Activated T-cell treated with anti-CD3 and anti-CD28 coated beads for 24 hours (primary cell): Measurements from ENCODE around the gene GTF2H4.

Experiments used
- DNase-seq: peaks from one replicate; pipeline ENCODE4 v3.0.0-alpha.2; 2020; ENCODE audit warnings: low read depth

Gene GTF2H4

DNA sequence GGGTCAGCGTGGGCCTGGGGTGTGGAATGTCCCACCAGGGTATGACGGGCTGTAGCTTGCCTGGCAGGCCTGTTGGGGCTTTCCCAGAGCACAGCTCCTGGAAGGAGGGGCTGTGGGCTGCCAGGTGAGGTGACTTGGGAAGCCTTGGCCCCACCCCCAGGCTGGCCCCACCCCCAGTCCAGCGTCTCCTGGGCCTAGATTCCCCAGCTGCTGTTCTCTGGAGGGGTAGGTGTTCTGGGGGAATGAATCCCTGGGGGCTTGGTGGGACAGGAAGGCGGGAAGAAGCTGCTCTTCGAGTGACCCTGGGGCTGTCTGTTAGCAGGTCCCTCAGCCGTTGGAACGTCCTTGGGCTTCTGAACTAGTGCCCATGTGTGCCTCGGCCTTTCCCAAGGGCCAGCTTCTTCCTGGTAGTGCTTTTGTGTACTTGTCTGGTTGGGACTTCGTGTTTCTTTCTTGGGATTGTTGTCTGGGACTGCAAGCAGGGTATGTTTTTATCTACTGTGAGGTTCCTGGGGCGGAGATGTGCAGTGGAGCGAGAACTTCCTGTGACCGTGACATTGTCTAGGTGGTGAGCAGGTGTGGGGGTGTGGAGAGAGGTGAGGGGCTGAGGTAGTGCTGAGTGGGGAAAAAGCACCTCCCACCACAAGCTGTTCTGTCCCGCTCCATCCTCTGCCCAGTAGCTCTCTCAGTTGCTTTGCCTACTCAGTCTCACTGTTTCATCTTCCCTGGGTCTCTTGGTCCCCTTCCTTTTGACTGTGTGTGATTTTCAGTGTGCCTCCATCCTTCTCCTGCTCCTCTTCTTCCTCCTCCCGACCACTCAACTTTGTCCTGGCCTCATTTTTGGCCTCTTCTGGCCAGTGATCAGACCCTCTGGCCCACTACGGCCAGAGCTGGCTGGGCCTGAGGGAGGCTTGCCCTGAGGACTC is 25.0 kb upstream of the GTF2H4 start:
- DNase-seq, result no peak

DNA sequence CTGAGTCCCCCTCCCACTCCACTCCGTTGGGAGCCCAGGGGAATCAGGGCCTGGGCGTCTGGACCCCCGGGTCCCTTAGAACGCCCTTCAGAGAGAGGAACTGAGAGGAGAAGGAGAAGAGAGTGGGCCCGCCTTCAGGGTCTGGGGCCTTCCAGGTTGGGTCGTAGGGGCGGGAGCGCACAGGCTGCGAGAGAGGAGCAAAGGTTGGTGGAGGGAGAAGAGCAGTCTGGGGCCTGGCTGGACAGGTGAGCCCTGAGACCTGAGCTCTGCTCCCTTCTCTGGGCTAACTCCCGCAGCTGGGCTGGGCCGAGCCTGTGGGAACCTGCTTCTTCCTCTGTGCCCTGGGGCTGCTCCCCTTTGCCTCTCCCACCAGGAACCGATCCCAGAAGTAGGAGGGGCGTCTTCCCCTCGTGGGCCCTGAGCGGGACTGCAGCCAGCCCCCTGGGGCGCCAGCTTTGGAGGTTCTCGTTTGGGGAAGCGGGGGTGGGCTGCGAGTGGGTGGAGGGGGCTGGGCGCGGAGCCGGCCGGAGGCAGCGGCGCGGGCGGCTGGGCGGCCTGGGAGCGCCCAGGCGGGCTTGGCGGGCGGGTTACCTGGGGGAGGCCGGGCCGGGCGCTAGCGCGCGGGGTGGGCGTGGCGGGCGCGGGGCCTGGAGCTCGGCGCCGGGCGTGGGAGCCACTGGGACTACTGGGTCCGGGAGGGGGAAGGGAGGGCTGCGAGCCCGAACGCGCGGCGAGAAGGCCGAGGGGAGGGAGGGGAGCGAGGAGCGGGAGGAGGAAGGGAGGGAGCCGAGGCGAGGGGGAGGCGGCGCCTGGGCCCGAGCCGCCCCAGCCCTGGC is 24.1 kb upstream of the GTF2H4 start, which contains the start of gene DDR1:
TSS of gene DDR1 (plus strand) at position 835 of the 836 bp plus-strand sequence. CDS start 4,211 bp downstream, outside the sequence.
- no peak for DNase-seq

DNA sequence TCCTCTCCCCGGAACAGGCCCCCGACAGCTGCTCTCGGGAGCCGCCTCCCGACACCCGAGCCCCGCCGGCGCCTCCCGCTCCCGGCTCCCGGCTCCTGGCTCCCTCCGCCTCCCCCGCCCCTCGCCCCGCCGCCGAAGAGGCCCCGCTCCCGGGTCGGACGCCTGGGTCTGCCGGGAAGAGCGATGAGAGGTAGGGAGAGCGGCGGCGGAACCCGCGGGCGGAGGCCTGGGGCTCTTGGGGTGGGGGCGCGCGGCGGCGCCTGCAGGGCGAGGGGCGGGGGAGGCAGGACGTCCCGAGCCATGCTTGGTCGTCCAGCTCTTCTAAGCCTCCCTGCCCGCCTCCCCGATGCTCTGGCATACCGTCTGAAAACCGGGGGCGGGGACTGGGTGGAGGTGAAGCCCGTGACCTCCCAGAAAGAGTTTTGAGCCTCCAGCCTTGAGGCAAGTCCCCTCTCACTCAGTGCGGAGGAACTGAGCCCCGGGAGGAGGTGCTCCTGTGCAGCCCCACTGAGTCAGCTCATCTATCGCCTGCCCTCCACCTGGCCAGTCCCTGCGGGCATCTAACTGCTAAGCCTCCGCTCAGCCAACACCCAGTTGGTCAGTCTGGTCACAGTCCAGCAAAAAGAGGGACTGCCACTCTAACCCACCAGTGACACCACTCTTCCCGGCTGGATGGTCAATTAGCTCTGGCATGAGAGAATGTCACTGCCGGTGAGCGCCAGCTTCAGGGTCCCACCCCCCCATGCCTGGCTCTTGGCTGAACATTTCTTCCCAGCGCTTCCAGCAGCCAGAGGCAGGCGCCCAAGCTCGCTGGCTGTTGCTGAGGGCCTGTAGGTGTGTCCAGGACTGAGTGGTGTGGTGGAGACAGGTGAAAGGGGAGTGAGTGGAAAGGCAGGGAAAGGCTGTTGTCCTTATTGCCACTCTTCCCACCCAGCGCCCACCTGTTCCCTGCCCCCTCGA is 23.2 kb upstream of the GTF2H4 start:
- no peak for DNase-seq

DNA sequence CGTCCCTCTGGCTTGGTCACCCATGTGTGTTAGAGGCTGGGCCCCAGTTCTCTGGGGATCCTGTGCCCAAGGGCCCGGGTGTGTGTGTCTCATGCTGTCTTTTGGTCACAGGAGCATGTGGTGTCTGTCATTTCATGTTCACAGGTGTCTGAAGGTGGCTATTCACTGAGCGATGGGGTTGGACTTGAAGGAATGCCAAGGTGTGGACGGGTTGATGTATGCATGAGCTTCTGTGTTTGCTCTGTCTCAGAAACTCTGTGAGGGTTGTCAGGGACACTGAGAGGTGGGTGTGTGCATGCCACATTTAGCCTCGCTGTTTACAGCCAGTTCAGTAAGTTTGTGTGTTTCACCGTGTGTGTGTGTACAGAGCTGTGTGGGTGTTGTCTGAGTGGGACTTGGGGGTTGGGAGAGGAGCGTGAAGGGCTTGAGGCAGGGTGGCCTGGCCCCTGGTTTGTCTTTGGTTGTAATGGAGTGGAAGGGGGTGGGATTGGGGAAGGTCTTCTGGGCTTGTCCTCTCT is 22.5 kb upstream of the GTF2H4 start:
- DNase-seq, result no peak

DNA sequence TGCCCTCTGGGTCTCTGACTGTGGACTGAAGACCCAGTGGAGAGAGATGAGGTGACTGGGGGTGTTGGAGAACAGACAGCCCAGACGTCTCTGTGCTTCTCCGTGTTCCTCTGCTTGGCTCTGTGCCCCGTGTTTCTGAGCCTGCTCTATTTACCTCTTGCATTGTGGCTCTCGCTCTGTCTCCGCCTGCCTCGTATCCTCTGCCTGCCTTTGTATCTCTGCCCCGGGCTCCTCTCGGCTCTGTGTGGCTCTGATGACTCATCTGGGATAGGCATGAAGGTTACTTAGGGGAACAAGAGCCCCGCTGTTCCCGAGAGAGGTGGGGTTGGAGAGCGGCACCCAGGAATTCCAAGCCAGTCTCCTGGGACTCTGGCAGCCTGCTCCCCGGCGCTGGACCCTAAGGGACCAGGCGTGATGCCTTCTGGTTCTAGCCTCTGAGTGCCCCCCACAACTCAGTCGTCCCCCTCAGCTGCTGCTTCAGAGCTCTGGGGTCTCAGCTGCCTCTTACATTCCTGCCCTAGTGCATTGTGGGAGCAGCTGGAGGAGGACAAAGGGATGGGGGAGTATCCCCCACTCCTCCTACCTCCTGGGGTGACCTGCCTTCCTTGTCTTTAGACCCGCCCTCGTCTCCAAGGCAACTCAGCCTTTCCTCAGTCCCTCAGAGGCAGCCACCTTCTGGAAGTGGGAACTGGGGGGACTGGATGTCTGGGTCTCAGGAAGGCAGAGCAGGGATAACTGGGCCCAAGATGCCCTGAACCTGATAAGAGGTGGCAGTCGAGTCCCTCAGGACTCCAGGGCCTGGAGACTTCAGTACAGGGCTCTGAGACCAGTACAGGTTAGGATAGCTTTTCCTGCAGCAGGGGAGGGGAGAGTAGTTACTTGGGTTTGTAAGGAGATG is 21.8 kb upstream of the GTF2H4 start:
- DNase-seq, result no peak

DNA sequence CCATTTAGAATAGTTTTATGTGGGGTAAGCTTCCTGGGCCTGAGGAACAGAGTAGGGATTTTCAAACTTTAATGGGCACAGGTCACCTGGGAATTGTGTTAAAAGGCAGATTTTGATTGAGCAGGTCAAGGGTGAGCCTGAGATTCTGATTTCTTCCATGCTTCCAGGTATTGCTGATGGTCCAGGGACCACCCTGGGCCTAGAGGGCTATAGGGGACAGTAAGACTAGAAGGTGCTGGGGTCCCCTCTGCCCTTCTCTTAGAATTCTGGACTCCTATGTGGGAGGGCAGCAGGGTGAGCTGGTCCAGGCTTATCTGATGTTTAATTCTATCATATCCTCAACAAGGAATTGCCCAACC is 21.1 kb upstream of the GTF2H4 start:
- no peak for DNase-seq

DNA sequence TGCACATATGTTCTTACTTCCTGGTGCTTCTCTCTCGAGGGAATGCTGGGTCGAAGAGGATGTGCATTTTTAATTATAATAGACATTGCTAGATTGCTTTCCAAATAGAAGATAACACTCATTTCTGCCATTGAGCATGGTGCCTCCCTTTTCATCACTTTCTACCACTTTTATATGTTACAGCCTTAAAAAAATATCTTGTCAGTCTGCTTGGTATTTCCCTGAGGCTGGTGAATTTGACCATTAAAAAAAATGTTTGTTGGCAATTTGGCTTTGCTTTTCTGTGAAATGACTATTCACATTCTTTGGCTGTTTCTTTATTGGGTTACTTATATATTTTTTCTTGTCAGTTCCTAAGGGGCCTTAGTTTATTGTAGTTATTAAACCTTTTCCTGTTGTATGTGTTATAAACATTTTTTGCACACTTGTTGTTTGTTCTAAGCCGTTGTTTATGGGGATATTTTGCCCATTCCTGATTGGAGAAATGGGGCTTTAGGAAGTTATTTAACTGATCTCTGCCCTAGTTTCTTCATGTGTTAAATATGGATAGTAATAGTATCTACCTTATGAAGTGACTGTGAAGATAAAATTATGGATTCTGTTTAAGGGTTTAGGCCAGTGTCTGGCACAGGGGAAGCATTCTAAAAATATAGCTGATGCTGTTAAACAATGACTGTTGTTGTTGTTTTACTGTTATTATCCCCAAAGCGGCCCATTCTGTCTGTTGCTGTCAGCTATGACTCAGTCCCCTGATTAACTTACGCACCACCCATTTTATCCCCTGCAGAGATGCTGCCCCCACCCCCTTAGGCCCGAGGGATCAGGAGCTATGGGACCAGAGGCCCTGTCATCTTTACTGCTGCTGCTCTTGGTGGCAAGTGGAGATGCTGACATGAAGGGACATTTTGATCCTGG is 19.8 kb upstream of the GTF2H4 start:
- no peak for DNase-seq

DNA sequence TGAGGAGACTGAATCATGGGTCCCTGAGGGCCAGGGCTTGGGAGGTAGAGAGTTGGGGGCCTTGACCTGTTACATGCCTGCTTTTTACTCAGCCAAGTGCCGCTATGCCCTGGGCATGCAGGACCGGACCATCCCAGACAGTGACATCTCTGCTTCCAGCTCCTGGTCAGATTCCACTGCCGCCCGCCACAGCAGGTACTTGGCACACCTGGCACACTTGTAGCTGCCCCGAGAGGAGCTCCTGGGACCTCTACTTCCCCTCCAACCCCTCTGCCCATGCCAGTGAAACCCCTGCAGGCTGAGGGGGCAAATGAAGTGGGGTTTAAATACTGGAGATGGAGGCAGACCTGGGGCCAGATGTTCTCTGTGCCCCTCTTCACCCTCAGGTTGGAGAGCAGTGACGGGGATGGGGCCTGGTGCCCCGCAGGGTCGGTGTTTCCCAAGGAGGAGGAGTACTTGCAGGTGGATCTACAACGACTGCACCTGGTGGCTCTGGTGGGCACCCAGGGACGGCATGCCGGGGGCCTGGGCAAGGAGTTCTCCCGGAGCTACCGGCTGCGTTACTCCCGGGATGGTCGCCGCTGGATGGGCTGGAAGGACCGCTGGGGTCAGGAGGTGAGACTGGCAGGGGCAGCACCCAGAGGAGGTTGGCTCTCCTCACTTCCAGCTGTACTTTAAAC is 19.1 kb upstream of the GTF2H4 start:
- DNase-seq, result no peak

DNA sequence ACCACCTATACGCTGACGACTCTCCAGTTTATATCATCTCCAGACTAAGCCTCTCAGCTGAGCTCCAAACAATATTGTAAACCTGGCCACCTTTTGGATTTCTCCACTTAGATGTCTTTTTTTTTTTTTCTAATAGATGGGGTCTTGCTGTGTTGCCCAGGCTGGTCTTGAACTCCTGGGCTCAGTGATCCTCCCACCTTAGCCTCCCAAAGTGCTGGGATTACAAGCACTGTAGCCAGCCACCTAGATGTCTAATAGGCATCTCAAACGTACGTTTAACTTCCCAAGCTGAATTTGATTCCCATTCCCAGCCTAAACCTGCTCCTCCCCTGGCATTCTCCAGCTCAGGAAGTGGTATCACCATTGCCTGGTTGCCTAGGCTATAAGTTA is 18.5 kb upstream of the GTF2H4 start:
- DNase-seq, result no peak

DNA sequence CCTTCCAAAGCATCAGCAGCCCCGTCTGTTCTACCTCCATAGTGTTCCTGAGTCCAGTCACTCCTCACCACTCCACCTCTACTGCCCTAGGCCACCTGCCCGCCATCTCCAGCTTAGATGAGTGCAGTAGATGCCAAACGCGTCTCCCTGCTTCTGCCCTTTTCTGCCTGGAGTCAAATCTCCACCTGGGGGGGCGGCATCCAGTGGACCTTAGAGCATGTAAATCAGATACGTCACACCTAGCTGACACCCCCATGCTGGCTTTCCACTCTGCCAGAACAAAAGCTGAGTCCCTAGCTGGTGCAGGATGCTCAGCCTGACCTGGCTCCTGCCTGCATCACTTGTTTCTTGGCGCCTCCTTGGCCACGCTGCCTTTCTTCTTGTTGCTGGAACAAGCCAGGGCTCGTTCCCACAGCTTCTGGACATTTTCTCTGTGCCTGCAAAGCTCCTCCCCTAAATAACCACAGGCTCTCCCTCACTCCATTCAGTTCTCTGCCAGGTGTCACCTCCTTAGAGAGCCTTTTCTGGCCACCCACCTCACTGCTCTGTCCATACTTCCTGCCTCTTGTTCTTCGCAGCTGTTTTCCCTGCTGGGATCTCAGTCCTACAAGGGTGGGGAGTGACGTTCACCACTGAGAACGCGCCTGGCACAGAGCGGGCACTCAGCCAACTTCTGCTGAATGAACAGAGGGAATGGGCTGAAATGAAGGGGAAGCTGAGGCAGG is 17.9 kb upstream of the GTF2H4 start:
- DNase-seq, result no peak

DNA sequence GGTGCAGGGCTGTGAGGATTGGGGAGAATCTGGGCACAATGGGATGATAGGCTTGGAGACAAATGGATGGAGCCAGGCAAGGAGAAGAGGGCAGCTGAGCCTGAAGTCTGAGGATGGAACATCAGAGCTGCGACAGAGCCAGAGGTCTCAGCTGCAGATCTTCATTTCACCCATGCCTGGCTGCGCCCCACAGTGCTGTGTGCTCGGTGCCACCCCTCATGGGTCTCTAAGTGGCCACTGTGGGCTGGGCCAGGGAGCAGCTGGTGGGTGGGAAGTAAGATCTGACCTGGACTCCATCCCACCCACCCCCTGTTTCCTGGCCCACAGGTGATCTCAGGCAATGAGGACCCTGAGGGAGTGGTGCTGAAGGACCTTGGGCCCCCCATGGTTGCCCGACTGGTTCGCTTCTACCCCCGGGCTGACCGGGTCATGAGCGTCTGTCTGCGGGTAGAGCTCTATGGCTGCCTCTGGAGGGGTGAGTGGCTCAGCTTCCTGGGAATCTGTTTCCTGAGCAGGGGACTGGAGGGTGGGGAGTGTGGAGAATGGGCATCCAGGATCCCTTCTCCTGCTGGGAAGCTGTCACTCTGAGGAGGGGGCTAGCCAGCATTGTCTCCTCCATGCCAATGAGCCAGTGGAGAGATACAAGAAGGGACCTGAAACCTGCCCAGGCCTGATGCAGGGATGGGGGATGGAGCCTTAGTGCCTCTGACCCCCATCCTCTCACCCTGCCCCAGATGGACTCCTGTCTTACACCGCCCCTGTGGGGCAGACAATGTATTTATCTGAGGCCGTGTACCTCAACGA is 17.2 kb upstream of the GTF2H4 start:
- DNase-seq, result no peak

DNA sequence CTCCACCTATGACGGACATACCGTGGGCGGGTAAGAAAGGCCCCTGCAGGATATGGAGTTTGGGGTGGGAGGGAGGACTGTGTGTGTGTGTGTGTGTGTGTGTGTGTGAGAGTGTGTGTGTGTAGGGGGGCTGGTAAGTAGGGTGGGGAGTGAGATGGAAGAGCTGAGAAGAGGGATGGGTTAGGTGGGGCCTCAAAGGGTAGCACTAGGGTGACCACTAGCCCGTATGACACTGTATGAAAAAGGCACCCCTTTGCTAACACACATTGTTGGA is 16.6 kb upstream of the GTF2H4 start:
- DNase-seq, result no peak

DNA sequence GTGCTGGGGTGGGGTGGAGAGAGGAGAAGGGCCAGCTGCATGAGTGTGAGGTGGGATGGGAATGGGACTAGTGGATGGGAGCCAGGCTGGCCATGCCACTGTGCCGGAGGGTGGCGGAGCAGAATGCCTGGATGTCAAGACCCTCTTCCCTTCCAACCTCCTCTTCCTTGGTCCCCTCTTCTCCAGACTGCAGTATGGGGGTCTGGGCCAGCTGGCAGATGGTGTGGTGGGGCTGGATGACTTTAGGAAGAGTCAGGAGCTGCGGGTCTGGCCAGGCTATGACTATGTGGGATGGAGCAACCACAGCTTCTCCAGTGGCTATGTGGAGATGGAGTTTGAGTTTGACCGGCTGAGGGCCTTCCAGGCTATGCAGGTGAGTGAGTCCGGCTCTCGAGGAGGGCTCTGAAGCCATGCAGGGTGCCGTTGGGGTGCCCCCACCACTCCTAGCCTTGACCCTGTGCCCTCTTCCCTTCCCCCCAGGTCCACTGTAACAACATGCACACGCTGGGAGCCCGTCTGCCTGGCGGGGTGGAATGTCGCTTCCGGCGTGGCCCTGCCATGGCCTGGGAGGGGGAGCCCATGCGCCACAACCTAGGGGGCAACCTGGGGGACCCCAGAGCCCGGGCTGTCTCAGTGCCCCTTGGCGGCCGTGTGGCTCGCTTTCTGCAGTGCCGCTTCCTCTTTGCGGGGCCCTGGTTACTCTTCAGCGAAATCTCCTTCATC is 16.0 kb upstream of the GTF2H4 start:
- DNase-seq, result no peak

DNA sequence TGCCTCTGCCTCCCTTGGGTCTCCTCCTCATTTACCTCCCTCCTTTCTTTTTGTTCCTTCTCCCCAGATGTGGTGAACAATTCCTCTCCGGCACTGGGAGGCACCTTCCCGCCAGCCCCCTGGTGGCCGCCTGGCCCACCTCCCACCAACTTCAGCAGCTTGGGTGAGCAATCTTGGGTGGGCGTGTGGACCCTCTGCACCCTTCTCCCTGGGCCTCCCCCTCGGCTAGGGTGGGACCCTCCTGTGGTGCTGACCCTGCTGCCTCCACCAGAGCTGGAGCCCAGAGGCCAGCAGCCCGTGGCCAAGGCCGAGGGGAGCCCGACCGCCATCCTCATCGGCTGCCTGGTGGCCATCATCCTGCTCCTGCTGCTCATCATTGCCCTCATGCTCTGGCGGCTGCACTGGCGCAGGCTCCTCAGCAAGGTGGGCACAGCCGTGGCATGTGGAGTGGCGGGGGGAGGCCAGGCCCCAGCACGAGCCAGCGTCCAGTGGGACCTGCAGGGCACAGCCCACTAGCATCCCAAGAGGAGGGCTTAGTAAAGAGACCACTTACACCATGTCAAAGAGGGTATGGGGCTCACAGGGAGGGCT is 14.9 kb upstream of the GTF2H4 start:
- no peak for DNase-seq

DNA sequence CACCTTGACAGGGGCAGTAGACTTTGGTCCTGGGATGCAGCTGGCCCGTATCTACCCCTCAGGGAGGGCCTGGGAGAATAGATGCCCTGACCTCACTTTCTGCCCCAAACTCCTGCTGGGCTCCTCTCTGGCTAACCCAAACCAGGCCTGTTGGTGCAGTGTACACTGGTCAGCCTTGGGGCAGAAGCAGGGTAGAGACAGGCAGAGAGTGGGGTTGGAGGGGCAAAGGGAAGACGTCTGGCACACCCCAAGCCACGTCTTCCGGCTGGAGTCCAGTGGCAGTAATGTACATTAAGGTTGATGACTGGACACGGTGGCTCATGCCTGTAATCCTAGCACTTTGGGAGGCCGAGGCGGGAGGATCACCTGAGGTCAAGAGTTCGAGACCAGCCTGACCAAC is 14.3 kb upstream of the GTF2H4 start:
- DNase-seq, result no peak

DNA sequence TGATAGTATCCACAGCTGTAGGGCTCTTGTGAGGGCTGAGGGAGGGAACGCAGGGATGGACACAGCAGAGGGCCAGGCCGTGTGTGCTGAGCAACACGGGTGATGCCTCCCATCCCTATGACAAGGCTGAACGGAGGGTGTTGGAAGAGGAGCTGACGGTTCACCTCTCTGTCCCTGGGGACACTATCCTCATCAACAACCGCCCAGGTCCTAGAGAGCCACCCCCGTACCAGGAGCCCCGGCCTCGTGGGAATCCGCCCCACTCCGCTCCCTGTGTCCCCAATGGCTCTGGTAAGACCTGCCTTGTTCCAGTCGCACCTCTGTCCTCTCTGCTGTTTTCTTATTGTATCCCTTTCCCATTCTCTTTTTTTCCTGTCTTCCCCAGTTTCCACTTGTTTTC is 13.6 kb upstream of the GTF2H4 start:
- DNase-seq, result no peak

DNA sequence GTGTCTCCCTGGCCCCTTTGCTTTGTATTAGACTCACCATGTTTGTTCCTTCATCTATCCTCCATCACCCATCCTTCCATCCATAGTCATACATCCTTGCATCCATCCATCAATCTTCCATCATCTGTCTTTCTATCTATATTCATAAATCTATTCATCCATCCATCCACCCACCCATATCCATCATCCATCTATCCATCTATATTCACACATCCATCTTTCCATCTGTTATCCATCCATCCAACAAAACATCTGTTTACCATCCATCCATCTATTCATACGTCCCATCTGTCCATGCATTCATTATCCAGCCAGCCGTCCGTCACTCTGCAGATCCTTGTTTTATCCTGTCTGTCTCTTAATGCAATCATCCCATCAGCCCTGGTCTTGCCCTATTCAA is 13.1 kb upstream of the GTF2H4 start:
- DNase-seq, result no peak
